Raji (cell line): ENCODE results near the gene CD300LF.

Source experiments
- POLR2A ChIP-seq: IDR thresholded peaks from 2 replicates; pipeline ENCODE4 v1.6.1; 2011; ENCODE audit warnings: low read depth, low read length, control low read depth; ENCODE audit not compliant: insufficient read depth

Gene CD300LF

GRCh38 chr17:74738051-74738996 lies 25.6 kb upstream of the CD300LF start:
- no peak for TF ChIP-seq POLR2A

DNA sequence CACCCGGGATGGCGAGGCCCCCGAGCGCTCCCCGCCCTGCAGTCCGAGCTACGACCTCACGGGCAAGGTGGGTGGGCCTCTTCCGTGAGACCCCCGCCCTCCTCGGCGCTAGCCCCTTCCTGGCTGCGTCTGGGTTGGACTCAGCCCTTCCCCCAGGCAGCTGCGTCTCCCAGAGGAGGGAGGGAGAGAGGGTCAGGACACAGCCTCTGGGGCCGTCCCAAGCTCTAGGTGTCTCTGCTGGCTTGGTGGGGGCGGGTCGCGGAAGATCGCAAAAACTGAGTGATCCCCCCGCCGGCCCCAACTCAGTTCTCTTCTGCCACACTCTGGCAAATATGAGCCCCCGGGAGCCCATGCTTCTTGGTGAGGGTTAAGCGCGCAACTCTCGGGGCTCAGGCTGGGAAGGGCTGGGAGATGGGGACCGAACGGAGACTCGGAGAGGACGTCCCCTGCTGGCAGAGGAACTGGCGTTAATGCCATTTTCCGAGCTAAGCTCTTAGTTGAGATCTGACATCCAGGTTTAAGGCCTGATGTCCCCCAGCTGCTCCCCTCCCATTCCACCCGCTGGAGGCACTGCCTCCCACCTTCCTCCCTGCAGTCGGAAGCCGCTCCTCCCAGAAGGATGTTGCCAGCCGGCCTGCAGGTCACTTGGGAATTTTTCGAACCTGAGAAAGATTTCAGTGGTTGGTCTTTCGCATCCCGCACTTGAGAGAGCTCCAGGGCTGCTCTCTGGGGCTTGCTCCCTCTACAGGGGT lies 24.8 kb upstream of the CD300LF start:
- TF ChIP-seq POLR2A: no peak

GRCh38 chr17:74736513-74737298 lies 24.0 kb upstream of the CD300LF start, which contains the start of gene RAB37:
Gene RAB37 (plus strand): TSS chr17:74737256. CDS start chr17:74737273, 17 bp downstream.
- no peak for TF ChIP-seq POLR2A

GRCh38 chr17:74734256-74734655 lies 21.5 kb upstream of the CD300LF start:
- no peak for TF ChIP-seq POLR2A

DNA sequence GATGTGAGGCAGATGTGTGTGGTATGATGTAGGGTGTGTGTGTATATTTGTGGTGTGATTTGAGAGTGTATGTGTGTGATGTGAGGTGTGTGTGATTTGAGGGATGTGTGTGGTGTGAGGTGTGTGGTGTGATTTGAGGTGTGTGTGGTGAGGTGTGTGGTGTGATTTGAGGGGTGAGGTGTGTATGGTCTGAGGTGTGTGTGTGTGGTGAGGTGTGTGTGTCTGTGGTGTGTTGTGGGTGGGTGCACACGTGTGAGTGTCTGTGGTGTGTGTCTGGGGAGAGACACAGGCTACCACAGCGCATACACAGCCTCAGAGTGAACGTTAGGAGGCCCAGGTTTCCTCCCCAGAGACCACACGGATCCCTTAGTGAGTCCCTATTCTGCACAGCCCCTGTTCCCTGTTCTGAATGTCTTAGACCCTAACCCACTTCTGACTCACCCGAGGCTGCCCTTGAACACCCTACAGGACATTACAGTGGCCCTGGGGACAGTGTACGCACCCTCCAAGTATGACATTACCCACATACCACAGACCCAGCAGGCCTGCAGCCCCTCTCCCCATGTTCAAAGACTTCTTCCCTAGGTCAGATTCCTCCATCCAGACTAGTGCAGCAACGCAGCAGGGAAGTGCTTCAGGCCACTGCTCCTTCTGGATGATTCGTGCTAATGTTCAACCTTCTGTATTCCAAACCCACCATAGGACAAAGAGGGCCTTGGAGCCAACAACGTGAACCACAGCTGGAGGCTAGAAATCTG lies 20.8 kb upstream of the CD300LF start:
- TF ChIP-seq POLR2A: no peak

DNA sequence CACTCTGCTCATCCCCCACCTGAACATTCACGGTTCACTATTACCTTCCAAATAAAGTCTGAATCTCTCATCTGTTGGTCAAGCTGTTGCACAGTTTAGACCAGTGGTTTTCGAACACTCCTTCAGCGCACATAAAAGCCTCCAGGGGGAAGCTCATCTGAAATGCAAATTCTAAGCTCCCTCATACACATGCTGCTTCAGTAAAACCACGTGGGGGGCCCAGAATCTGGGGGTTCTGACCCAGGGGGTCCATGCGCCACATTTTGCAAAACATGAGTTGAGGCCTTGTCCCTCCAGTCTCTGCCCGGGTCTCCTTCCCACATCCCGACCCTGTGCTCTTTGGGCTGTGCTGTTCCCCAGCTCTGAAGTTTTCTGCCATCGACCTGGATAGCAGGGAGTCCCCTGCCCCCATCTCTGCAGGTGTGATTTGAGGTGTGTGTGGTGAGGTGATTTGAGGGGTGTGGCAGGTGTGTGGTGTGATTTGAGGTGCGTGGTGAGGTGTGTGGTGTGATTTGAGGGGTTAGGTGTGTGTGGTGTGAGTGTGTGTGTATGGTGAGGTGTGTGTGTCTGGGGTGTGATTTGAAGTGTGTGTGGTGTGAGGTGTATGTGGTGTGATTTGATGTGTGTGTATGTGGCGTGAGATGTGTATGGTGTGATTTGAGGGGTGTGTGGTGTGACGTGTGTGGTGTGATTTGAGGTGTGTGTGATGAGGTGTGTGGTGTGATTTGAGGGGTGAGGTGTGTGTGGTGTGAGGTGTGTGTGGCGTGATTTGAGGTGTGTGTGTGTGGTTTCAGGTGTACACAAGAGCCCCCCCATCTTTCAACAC lies 19.5 kb upstream of the CD300LF start:
- no peak for TF ChIP-seq POLR2A

DNA sequence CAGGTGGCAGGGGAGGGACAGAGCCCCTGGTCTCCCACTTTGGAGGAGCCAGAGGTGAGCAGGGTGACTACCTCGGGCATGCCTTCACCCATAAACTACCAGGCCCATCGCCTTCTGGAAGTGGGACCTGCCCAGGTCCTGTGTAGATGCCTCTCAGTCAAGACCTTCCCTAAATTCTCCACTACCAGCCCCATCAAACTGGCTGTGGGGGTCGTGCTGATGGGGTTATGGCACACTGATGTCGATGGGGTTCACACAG lies 18.6 kb upstream of the CD300LF start:
- TF ChIP-seq POLR2A: no peak

DNA sequence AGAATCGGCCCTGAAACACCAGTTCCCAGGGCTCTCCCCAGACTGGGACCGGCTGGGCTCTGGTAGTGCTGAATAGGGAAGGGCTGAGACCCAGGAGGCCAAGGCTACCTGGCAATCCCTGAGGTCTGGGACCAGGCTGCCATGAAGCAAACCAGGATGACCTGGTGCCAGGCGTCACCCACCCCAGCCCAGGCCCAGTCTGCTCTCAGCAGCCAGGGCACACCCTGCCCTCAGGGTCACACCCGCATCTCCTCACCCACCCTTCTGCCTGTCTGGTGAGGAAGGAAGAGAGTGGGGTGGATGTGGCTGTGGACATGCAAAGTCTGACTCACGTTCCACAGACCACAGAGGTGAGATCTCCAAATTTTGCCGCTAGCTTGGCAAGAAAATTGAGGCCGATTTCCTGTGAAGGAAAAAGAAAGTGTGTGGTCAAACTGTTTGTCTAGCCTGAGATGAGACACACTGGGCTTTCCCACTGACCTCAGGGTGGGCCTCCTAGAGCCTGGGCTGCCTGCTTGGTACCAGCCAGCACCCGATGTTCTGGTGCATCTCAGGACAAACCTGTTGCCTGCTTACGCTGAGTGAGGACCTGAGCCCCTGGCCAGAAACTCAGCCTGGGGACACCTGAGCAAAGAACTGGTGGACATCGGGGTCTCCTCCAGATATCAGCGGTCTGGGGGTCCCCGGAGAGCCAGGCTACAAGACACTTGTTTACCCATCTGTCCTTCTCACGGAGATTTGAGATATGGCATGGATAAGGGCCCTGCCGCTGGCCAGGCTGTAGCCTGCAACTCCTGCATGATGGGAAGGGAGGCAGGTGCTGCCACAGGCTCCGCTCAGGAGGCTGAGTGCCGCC lies 18.0 kb upstream of the CD300LF start:
- TF ChIP-seq POLR2A: no peak

GRCh38 chr17:74729866-74730265 lies 17.1 kb upstream of the CD300LF start:
- no peak for TF ChIP-seq POLR2A

DNA sequence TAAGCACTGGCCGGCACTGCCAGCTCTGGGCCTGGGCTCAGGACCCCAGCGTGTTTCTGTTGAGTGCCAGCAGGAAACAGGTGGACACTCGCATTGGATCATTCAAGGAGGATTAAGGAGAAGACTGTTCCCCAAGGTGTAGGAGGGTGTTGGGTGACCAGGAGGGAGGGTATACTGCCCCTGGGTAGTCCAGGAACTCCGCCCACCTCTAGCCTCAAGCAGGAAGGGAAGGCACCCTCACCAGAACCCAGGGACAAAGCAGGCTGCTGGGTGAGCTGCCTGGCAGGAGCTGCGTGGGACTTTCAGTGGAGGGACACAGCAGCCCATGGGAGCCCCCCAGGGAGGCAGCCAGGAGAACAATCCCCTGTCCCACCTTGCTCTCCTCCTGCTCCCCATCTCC lies 16.6 kb upstream of the CD300LF start:
- no peak for TF ChIP-seq POLR2A

DNA sequence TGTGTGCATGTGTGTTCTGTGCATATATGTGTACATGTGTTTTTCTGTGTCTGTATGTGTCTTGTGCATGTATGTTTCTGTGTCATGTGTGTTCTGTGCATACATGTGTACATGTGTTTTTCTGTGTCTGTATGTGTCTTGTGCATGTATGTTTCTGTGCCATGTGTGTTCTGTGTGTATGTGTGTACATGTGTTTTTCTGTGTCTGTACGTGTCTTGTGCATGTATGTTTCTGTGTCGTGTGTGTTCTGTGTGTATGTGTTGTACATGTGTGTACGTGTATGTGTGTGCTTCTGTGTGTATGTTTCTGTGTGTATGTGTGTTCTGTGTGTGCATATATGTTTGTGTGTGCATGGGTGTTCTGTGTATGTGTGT lies 16.0 kb upstream of the CD300LF start:
- no peak for TF ChIP-seq POLR2A

DNA sequence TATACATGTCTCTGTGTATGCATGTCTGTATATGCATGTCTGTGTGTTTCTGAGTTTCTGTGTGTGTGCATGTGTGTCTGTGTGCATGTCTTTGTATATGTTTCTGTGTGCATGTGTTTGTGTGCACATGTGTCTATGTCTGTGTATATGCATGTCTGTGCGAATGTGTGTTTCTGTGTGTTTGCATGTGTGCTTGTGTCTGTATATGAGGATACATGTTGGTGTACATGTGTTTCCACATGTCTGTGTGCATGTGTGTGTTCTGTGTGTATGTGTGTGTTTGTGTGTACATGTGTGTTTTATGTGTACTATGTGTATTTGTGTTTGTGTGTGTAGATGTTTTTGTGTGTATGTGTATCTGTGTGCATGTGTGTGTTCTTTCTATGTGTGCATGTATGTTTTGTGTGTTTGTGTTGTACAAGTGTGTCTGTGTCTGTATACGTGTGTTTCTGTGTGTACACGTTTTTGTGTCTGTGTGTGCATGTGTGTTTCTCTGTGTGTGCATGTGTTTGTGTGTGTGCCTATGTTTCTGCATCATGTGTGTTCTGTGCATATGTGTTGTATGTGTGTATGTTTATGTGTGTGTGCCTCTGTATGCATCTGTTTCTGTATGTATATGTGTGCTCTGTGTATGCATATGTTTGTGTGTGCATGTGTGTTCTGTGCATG lies 15.4 kb upstream of the CD300LF start:
- TF ChIP-seq POLR2A: no peak

DNA sequence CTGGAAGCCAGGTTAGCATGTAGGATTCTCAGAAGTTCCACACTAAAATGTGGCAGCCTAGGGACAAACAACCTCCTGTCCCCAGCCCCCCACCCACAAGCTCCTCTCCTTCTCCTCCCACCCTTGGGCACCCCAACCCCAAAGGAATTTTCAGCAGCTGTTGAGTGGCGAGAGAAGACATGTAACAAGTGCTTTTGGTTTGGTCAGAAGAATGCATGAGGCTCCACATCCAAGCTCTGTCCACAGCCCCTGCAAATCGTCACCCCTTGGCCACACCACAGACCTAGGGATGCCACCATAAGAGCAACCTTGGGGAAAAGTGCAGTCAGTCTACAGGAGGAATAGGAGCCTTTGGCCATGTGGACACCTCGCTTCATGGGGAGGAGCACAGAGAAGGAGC lies 12.4 kb upstream of the CD300LF start:
- no peak for TF ChIP-seq POLR2A

- TF ChIP-seq POLR2A: no peak
These were observed 11.2 kb upstream of the CD300LF start for GRCh38 chr17:74723891-74724290.
